GM12878 (cell line): ENCODE results near the gene PLXNC1. TPM values are rescaled to one million over a fixed set of nuclear protein-coding genes. Genes with fewer than 3 reads are reported as not detected.

ENCODE experiments used
- BHLHE40 ChIP-seq, 2 experiments: fragments of 450-650 bp in 1 of 2; IDR thresholded peaks; 2 replicates each; pipeline ENCODE4 v1.6.1; 2011 to 2017; ENCODE audit warnings: low read depth in 2 of 2, borderline replicate concordance in 1 of 2, improper control_type of control experiment in 1 of 2, low read length in 1 of 2, mild to moderate bottlenecking in 1 of 2
- CREB1 ChIP-seq: IDR thresholded peaks from 2 replicates; pipeline ENCODE4 v1.6.1; 2012; ENCODE audit warnings: low read depth, mild to moderate bottlenecking, inconsistent platforms
- ELK1 ChIP-seq: IDR thresholded peaks from 2 replicates; pipeline ENCODE4 v1.6.1; 2012; ENCODE audit warnings: low read depth, low read length, improper control_type of control experiment
- ESRRA ChIP-seq: IDR thresholded peaks from 2 replicates; pipeline ENCODE4 v1.6.1; 2012; ENCODE audit warnings: mild to moderate bottlenecking, low read length, improper control_type of control experiment
- FOXM1 ChIP-seq: IDR thresholded peaks from 2 replicates; pipeline ENCODE4 v1.6.1; 2012; ENCODE audit warnings: low read depth, mild to moderate bottlenecking, inconsistent platforms, low read length, moderate library complexity
- GABPA ChIP-seq: IDR thresholded peaks from 2 replicates; pipeline ENCODE4 v1.6.1; 2014; ENCODE audit warnings: antibody characterized with exemption, low read depth, mild to moderate bottlenecking, inconsistent platforms
- JUNB ChIP-seq: IDR thresholded peaks from 2 replicates; pipeline ENCODE4 v1.6.1; 2016; ENCODE audit warnings: antibody characterized with exemption, mild to moderate bottlenecking
- KDM1A ChIP-seq: fragments of 200-600 bp; sonication (generic); IDR thresholded peaks from 2 replicates; pipeline ENCODE4 v1.6.1; 2016; ENCODE audit warnings: borderline replicate concordance
- MEF2B ChIP-seq: fragments of 450-650 bp; IDR thresholded peaks from 2 replicates; pipeline ENCODE4 v1.6.1; 2018; ENCODE audit warnings: mild to moderate bottlenecking, moderate library complexity; ENCODE audit not compliant: partially characterized antibody, poor library complexity, severe bottlenecking
- MTA2 ChIP-seq: fragments of 450-650 bp; IDR thresholded peaks from 2 replicates; pipeline ENCODE4 v1.6.1; 2016; ENCODE audit warnings: low read depth, mild to moderate bottlenecking, moderate library complexity
- MTA3 ChIP-seq: IDR thresholded peaks from 2 replicates; pipeline ENCODE4 v1.6.1; 2012; ENCODE audit warnings: low read length, inconsistent platforms, borderline replicate concordance
- MXI1 ChIP-seq: fragments of 150-350 bp; IDR thresholded peaks from 2 replicates; pipeline ENCODE4 v1.6.1; 2011; ENCODE audit warnings: low read depth, mild to moderate bottlenecking, inconsistent platforms, low read length, improper control_type of control experiment
- MYC ChIP-seq: IDR thresholded peaks from 2 replicates; pipeline ENCODE4 v1.6.1; 2011; ENCODE audit warnings: mild to moderate bottlenecking, low read length, moderate library complexity, inconsistent platforms; ENCODE audit not compliant: insufficient read depth, insufficient replicate concordance, insufficient read length, severe bottlenecking
- NBN ChIP-seq: fragments of 450-650 bp; IDR thresholded peaks from 2 replicates; pipeline ENCODE4 v1.6.1; 2016
- NR2C1 ChIP-seq: fragments of 450-650 bp; IDR thresholded peaks from 2 replicates; pipeline ENCODE4 v1.6.1; 2017; ENCODE audit warnings: antibody characterized with exemption, mild to moderate bottlenecking, moderate library complexity
- PML ChIP-seq: IDR thresholded peaks from 2 replicates; pipeline ENCODE4 v1.6.1; 2012; ENCODE audit warnings: low read length, inconsistent platforms
- POU2F2 ChIP-seq: IDR thresholded peaks from 3 replicates; pipeline ENCODE4 v1.6.1; 2011; ENCODE audit warnings: low read depth, mild to moderate bottlenecking, low read length, borderline replicate concordance
- RAD21 ChIP-seq: IDR thresholded peaks from 2 replicates; pipeline ENCODE4 v1.6.1; 2011; ENCODE audit warnings: mild to moderate bottlenecking, low read depth, low read length, moderate library complexity; ENCODE audit not compliant: insufficient read depth
- RBBP5 ChIP-seq: fragments of 200-600 bp; sonication (generic); conservative IDR thresholded peaks from 2 replicates; pipeline ENCODE4 v1.6.1; 2016
- RFX5 ChIP-seq: IDR thresholded peaks from 2 replicates; pipeline ENCODE4 v1.6.1; 2011; ENCODE audit warnings: low read depth, low read length, improper control_type of control experiment
- SKIL ChIP-seq: fragments of 450-650 bp; IDR thresholded peaks from 2 replicates; pipeline ENCODE4 v1.6.1; 2017; ENCODE audit warnings: mild to moderate bottlenecking, low read depth, inconsistent platforms; ENCODE audit not compliant: poor library complexity, severe bottlenecking
- SMC3 ChIP-seq: IDR thresholded peaks from 2 replicates; pipeline ENCODE4 v1.6.1; 2011; ENCODE audit warnings: low read length, improper control_type of control experiment, borderline replicate concordance
- TCF12 ChIP-seq: IDR thresholded peaks from 2 replicates; pipeline ENCODE4 v1.6.1; 2011; ENCODE audit warnings: low read depth, mild to moderate bottlenecking, low read length
- ZNF24 ChIP-seq: fragments of 450-650 bp; IDR thresholded peaks from 2 replicates; pipeline ENCODE4 v1.6.1; 2017; ENCODE audit warnings: antibody characterized with exemption, mild to moderate bottlenecking
- polyA plus RNA-seq, 11 experiments: library from polyadenylated mRNA; depleted of rRNA in 4 of 11; unstranded in 6 of 11; stranded (reverse) in 5 of 11; fragments of >200 nt; fragmentation: Nextera tagmentation in 4 of 11; fragmentation: Illumina TruSeq in 1 of 11; extraction: Ambion mirVana in 4 of 11; extraction: Trizol in 1 of 11; gene quantifications; 1 replicate in 1 of 11; 2 replicates in 10 of 11; pipeline versions ENCODE4 v1.2.1 to v1.2.3, GENCODE V29; 2011 to 2016; ENCODE audit warnings: inconsistent platforms in 2 of 11, missing spikeins in 2 of 11, low read depth in 1 of 11
- total RNA-seq, 4 experiments: library from RNA; depleted of rRNA in 3 of 4; stranded (reverse); fragments of >200 nt in 3 of 4; fragmentation: Illumina TruSeq in 1 of 4; extraction: Trizol in 1 of 4; gene quantifications; 2 replicates each; pipeline versions ENCODE4 v1.2.1 to v1.2.3, GENCODE V29; 2013 to 2021
- TF ChIP-seq, protein P1 (sequence below): fragments of 450-650 bp; IDR thresholded peaks from 2 replicates; pipeline ENCODE4 v1.6.1; 2017; ENCODE audit warnings: borderline replicate concordance
- TF ChIP-seq, protein P2 (sequence below): IDR thresholded peaks from 2 replicates; pipeline ENCODE4 v1.6.1; 2011; ENCODE audit warnings: borderline replicate concordance, low read depth, mild to moderate bottlenecking, moderate library complexity, low read length; ENCODE audit not compliant: insufficient read depth, poor library complexity, severe bottlenecking

The PLXNC1 gene
- total and polyA plus RNA-seq, 10 of the 15 experiments (the other 5 are each of a cell fraction or from before 2014, with no cell fraction given), result 5.2 to 41.2 (median 24.6) TPM

- TF ChIP-seq, protein P1, sequence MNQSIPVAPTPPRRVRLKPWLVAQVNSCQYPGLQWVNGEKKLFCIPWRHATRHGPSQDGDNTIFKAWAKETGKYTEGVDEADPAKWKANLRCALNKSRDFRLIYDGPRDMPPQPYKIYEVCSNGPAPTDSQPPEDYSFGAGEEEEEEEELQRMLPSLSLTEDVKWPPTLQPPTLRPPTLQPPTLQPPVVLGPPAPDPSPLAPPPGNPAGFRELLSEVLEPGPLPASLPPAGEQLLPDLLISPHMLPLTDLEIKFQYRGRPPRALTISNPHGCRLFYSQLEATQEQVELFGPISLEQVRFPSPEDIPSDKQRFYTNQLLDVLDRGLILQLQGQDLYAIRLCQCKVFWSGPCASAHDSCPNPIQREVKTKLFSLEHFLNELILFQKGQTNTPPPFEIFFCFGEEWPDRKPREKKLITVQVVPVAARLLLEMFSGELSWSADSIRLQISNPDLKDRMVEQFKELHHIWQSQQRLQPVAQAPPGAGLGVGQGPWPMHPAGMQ, result no peak
- TF ChIP-seq KDM1A (no peak), NBN (peak; percentile 74), ELK1 (0 out of 2 replicates have a peak, but pooled peaks have one; percentile 25), POU2F2 (peak; percentile 77; the same call in 2 of the 3 replicates), GABPA (no peak), PML (peak; percentile 58; the same call in 1 of the 2 replicates), CREB1 (peak; percentile 78), MEF2B (peak; percentile 78), FOXM1 (peak; percentile 49; the same call in 1 of the 2 replicates), MTA3 (peak; percentile 55; the same call in 1 of the 2 replicates), SMC3 (peak; percentile 24; the same call in 1 of the 2 replicates), JUNB (peak; percentile 41; the same call in 1 of the 2 replicates), MYC (no peak), RBBP5 (no peak), ZNF24 (no peak), NR2C1 (0 out of 2 replicates have a peak, but pooled peaks have one; percentile 23), SKIL (peak; percentile 35), RAD21 (peak; percentile 27; the same call in 1 of the 2 replicates), BHLHE40 (IDR thresholded peaks at IDR 0.05; ENCODE audit: borderline replicate concordance in 1 of 2, low read depth in 2 of 2, low read length in 1 of 2) (peak in 1 of 2 experiments; percentile 66; a peak in 2 of 4 replicates), RFX5 (peak; percentile 92), TCF12 (peak; percentile 90), ESRRA (no peak), MTA2 (peak; percentile 88), MXI1 (no peak)
- TF ChIP-seq, protein P2, sequence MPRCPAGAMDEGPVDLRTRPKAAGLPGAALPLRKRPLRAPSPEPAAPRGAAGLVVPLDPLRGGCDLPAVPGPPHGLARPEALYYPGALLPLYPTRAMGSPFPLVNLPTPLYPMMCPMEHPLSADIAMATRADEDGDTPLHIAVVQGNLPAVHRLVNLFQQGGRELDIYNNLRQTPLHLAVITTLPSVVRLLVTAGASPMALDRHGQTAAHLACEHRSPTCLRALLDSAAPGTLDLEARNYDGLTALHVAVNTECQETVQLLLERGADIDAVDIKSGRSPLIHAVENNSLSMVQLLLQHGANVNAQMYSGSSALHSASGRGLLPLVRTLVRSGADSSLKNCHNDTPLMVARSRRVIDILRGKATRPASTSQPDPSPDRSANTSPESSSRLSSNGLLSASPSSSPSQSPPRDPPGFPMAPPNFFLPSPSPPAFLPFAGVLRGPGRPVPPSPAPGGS, result no peak
Measured at GRCh38 chr12:94240171-94240570, 91.8 kb downstream of the PLXNC1 start (continued).
